Activated naive CD4-positive, alpha-beta T cell treated with anti-CD3 and anti-CD28 coated beads for 36 hours (primary cell): ENCODE data around the gene PLEKHA4. TPM values are rescaled to one million over a fixed set of nuclear protein-coding genes. Genes with fewer than 3 reads are reported as not detected.
"Not testable (repeated sequence)": the region's sequence is repeated elsewhere in the genome, so short reads cannot be mapped to it uniquely, and the experiment has no call there.

Experiments
- CTCF ChIA-PET: fragments of 350-600 bp; sonication (Branson Sonifier 250); formaldehyde crosslinking; loops from one replicate; lab custom pipeline; 2021; ENCODE audit warnings: antibody characterized with exemption; lab: Charles Lee
- DNase-seq: peaks from one replicate; pipeline ENCODE4 v3.0.0-alpha.2; 2020
- H3K27ac Mint-ChIP-seq: one replicate; pipeline ENCODE4 v1.8.0; 2021; ENCODE audit warnings: mild to moderate bottlenecking, mixed read lengths
- H3K27me3 Mint-ChIP-seq: one replicate; pipeline ENCODE4 v1.8.0; 2021; ENCODE audit warnings: low read depth, mixed read lengths
- H3K36me3 Mint-ChIP-seq: one replicate; pipeline ENCODE4 v1.8.0; 2021; ENCODE audit warnings: low read depth, mixed read lengths
- H3K4me1 Mint-ChIP-seq: one replicate; pipeline ENCODE4 v1.8.0; 2021; ENCODE audit warnings: low read depth, mixed read lengths
- H3K4me3 Mint-ChIP-seq: one replicate; pipeline ENCODE4 v1.8.0; 2021; ENCODE audit warnings: mild to moderate bottlenecking, moderate library complexity, mixed read lengths
- H3K9me3 Mint-ChIP-seq: one replicate; pipeline ENCODE4 v1.8.0; 2021; ENCODE audit warnings: mixed read lengths
- intact Hi-C: fragments of 100-400 bp; cut with micrococcal nuclease; formaldehyde crosslinking; loops from one replicate; pipeline ENCODE4 v1.15.1; 2023
- total RNA-seq, 2 experiments: library from RNA; stranded (reverse); gene quantifications; one replicate each; pipeline ENCODE4 v1.2.3, GENCODE V29; 2021

Gene PLEKHA4
- total RNA-seq, 2 experiments from 2014 or later = 8.3 to 8.8 TPM

DNA sequence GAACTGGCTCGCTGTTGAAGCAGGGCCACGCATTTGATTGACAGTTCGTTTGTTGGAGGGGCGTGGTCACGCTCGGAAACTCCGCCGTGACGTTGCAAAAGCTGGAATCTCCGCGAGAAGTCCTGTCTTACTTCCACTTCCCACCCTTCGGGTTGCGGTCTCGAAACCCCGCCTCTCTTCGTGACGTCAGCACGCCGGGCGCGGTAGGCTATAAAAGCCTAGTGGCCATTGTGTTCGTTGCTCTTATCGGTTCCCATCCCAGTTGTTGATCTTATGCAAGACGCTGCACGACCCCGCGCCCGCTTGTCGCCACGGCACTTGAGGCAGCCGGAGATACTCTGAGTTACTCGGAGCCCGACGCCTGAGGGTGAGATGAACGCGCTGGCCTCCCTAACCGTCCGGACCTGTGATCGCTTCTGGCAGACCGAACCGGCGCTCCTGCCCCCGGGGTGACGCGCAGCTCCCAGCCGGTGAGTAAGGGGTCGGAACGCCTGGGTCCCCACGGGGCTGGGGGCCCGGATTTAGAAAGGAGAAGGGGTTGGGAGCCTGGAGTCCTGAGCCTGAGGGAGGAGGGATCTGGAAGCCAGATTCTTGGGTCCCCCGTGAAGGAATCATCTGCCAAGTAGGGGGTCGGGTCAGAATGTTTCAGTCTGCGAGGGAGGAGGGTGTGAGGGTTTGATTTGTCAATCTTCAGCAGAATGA lies 3.9 kb upstream of the PLEKHA4 start, which contains the start of gene PPP1R15A:
Gene PPP1R15A, plus strand, starts transcription at position 240 of the 702 bp plus-strand sequence. CDS start 813 bp downstream, outside the sequence.
- DNase-seq = peak; percentile 99
- CTCF ChIA-PET = interaction anchor here (0.7 to 1.7 kb wide), 2 partner anchors 29 to 85 kb away, joined by 3 to 7 read pairs; no protein-coding TSS in a partner anchor
- Mint-ChIP-seq H3K9me3 (no peaks in the 10 kb centered on the region), H3K4me1 (peaks cover 34% of the 10 kb centered on the region), H3K27ac (peak within 1 kb of the TSS; percentile 99), H3K4me3 (peak within 1 kb of the TSS; percentile 99), H3K27me3 (no peaks in the 10 kb centered on the region), H3K36me3 (peaks cover 39% of the 10 kb centered on the region)
- intact Hi-C loops = loop anchor here (1.0 to 10.0 kb wide), 8 partner anchors 38 to 622 kb away; partner anchors contain the start of genes C19orf73, CARD8, DHDH and LIN7B

- H3K36me3 Mint-ChIP-seq = peaks cover 37% of the 10 kb centered on the region
- CTCF ChIA-PET = interaction anchor here (0.7 to 1.7 kb wide), 2 partner anchors 29 to 84 kb away, joined by 3 to 7 read pairs; no protein-coding TSS in a partner anchor
- peak overlapping the region; percentile 99 for H3K4me3 Mint-ChIP-seq
- peaks cover 29% of the 10 kb centered on the region for H3K4me1 Mint-ChIP-seq
- H3K9me3 Mint-ChIP-seq, DNase-seq, H3K27me3 Mint-ChIP-seq: not testable (repeated sequence)
- intact Hi-C loops = loop anchor here (1.0 to 10.0 kb wide), 8 partner anchors 37 to 623 kb away; partner anchors contain the start of genes C19orf73, CARD8, DHDH and LIN7B
- peak overlapping the region; percentile 99 for H3K27ac Mint-ChIP-seq
These were observed 3.2 kb upstream of the PLEKHA4 start for GRCh38 chr19:48871471-48872181.

- no peaks in the 10 kb centered on the region for H3K9me3 Mint-ChIP-seq
- no peak overlapping the region for H3K4me3 Mint-ChIP-seq
- intact Hi-C loops = loop anchor here (5.0 to 10.0 kb wide), 4 partner anchors 245 to 625 kb away; partner anchors contain the start of genes C19orf73, CARD8, LIN7B and PPFIA3
- CTCF ChIA-PET = no interaction called here
- no peak overlapping the region for H3K27ac Mint-ChIP-seq
- peaks cover 23% of the 10 kb centered on the region for H3K36me3 Mint-ChIP-seq
- peaks cover 22% of the 10 kb centered on the region for H3K4me1 Mint-ChIP-seq
- no peak for DNase-seq
- no peaks in the 10 kb centered on the region for H3K27me3 Mint-ChIP-seq
These were observed 1.6 kb upstream of the PLEKHA4 start for GRCh38 chr19:48870048-48870447.

DNA sequence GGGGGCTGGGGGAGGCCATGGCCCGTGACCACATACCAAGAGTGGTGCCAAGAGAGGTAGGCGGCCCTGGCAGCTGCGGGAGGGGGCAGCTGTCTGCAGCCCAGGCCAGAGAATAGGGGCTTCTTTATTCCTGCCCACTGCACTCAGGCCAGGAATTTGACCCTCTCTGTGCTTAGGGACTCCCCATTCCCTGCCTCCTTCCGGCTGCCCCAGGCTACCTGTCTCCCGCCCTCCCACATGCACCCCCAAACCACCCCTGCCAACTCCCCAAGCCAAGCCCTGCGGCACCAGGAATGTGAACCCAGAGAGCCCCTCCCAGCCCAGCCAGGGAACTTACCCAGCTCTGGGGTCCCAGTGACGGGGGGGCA lies 687 bp downstream of the PLEKHA4 start:
- no peak overlapping the region for H3K4me3 Mint-ChIP-seq
- H3K9me3 Mint-ChIP-seq = no peaks in the 10 kb centered on the region
- intact Hi-C loops = no loop called here
- CTCF ChIA-PET = interaction anchor here (1.0 to 2.1 kb wide), 2 partner anchors 26 to 103 kb away, joined by 4 to 6 read pairs; no protein-coding TSS in a partner anchor
- H3K27ac Mint-ChIP-seq = no peak overlapping the region
- no peak for DNase-seq
- peaks cover 7% of the 10 kb centered on the region for H3K4me1 Mint-ChIP-seq
- no peaks in the 10 kb centered on the region for H3K27me3 Mint-ChIP-seq
- H3K36me3 Mint-ChIP-seq = peaks cover under 1% of the 10 kb centered on the region

DNA sequence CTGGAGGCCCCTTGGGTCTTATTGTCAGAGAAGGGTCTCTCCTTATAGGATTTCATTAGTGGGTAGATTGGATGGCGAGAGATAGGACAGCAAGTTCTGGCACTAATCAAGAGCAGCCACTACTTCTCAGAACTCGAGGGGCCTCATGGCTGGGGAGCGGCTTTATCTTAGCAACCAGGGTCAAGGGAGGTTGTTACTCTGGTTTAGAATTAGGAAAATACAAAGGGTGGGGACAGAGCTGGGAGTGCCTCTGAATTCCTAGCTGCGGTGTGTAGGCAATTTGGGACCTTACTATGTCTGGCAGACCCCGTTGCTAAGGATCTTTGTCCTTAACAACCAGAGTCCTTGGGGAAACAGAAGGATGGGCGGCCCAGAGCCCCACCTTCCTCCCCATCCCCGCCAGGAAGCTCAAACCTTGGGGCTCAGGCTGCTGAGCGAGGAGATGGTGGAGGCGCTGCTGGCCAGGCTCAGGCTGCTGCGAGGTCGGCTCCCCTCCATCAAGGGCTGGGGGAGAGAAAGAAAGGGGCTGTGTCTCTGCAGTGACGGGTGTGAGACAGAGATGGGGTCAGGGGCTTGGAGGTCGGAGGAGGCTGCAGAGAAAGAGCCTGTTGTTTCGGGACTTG lies 1.2 kb downstream of the PLEKHA4 start:
- intact Hi-C loops = no loop called here
- CTCF ChIA-PET = interaction anchor here (1.0 to 2.1 kb wide), 2 partner anchors 25 to 103 kb away, joined by 4 to 6 read pairs; no protein-coding TSS in a partner anchor
- Mint-ChIP-seq H3K4me3 (no peak overlapping the region), H3K27ac (no peak overlapping the region), H3K9me3 (no peaks in the 10 kb centered on the region), H3K4me1 (peaks cover 7% of the 10 kb centered on the region), H3K27me3 (no peaks in the 10 kb centered on the region), H3K36me3 (no peaks in the 10 kb centered on the region)
- DNase-seq = no peak

- Mint-ChIP-seq H3K4me3 (no peak overlapping the region), H3K27ac (no peak overlapping the region), H3K36me3 (no peaks in the 10 kb centered on the region), H3K9me3 (no peaks in the 10 kb centered on the region), H3K27me3 (no peaks in the 10 kb centered on the region), H3K4me1 (peaks cover 5% of the 10 kb centered on the region)
- CTCF ChIA-PET = interaction anchor here (1.0 to 2.1 kb wide), 2 partner anchors 25 to 104 kb away, joined by 4 to 6 read pairs; no protein-coding TSS in a partner anchor
- no peak for DNase-seq
- intact Hi-C loops = no loop called here
These were observed 1.7 kb downstream of the PLEKHA4 start for GRCh38 chr19:48866692-48867091.

DNA sequence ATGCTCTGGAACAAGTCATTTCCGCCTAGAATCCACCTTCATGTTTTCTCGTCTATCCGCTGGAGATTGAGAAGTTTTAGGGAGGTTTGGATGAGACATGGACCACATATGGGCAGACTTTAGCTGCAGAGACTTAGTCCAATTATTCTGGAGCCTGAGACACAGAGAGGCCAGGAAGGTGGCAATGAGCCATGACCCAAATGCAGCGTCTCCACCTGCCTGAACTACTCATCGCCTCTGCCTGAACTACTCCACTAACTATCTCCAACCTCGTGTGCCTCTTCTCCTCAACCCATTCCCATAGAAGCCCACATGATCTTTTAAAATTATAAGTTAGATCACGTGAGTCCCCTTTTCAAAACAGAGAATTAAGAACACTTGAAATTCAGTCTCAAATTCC lies 5.6 kb downstream of the PLEKHA4 start:
- Mint-ChIP-seq H3K36me3 (no peaks in the 10 kb centered on the region), H3K4me1 (peaks cover 4% of the 10 kb centered on the region), H3K27ac (no peak overlapping the region), H3K9me3 (no peaks in the 10 kb centered on the region), H3K27me3 (no peaks in the 10 kb centered on the region), H3K4me3 (no peak overlapping the region)
- CTCF ChIA-PET = interaction anchor here (1.0 kb wide), 1 partner anchor 19 kb away, joined by 3 read pairs; no protein-coding TSS in a partner anchor
- no peak for DNase-seq
- intact Hi-C loops = no loop called here

DNA sequence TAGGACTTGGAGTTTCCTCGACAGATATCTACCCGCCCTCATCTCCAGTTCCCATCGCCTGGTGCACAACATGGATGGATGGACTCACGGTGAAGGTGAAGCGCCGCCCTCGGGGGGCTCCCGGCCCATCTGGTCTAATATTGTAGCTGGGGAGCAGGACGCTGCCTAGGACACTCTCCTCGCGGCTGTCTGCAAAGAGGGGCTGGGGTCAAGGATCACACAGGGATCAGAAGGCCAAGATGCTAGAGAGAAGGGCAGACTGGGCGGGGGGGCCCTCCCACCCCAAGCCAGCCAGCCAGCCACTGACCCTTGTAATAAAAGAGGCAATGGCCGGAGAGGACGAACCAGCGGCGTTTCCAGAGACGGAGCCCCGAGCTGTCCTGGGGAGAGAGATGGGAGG lies 7.1 kb downstream of the PLEKHA4 start:
- no peaks in the 10 kb centered on the region for H3K27me3 Mint-ChIP-seq
- peaks cover 4% of the 10 kb centered on the region for H3K4me1 Mint-ChIP-seq
- no peak for DNase-seq
- H3K4me3 Mint-ChIP-seq = no peak overlapping the region
- CTCF ChIA-PET = interaction anchor here (0.6 kb wide), 1 partner anchor 41 kb away, joined by 3 read pairs; no protein-coding TSS in a partner anchor
- intact Hi-C loops = no loop called here
- no peak overlapping the region for H3K27ac Mint-ChIP-seq
- no peaks in the 10 kb centered on the region for H3K9me3 Mint-ChIP-seq
- H3K36me3 Mint-ChIP-seq = no peaks in the 10 kb centered on the region

DNA sequence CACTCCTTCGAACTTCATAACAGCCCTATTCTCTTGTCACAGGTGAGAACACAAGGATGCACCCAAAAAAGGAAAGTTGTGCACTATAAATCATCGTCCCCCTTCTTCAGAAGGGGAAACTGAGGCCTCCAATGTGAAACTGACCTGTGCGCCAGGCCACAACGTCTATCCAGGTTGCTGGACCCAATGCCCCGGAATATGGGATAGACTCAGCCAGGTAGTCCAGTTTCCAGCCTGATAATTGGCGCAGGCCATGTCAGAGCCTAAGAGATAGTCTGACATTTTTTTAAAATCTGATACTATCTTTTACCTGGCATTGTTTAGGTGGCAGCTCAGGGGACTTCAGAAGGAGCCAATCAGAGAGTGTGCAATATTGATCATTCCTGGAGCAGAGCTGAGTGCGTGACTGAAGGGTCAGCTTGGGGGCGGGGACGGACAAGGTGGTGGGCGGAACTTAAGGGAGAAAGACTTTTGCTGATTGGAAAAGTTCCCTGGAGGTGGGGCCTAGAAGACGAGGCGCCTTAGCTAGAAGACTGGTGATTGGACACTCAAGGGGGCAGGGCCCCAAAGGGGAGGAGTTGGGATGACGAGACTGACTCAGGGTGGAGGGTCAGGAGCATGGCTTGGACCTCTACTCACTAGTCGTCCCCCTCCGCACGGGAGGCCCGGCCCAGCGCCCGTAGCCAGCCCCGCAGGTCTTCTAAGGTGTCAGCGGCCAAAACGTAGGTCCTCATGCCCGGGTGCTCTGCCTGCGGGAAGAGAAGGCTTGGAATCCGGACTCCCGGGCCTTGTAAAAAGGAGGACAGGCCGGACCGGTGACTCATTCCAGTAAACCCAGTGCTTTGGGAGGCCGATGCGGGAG lies 8.5 kb downstream of the PLEKHA4 start:
- H3K36me3 Mint-ChIP-seq = no peaks in the 10 kb centered on the region
- CTCF ChIA-PET = no interaction called here
- H3K4me1 Mint-ChIP-seq = peaks cover 4% of the 10 kb centered on the region
- DNase-seq = peak; percentile 45
- H3K4me3 Mint-ChIP-seq = peak overlapping the region; percentile 95
- no peaks in the 10 kb centered on the region for H3K27me3 Mint-ChIP-seq
- no peaks in the 10 kb centered on the region for H3K9me3 Mint-ChIP-seq
- H3K27ac Mint-ChIP-seq = no peak overlapping the region
- intact Hi-C loops = loop anchor here (1.0 to 5.0 kb wide), 3 partner anchors 15 to 107 kb away; partner anchors contain the start of genes FTL and NUCB1

GRCh38 chr19:48858984-48859710 lies 9.3 kb downstream of the PLEKHA4 start:
- Mint-ChIP-seq H3K9me3 (no peaks in the 10 kb centered on the region), H3K27ac (peak overlapping the region; percentile 85), H3K36me3 (no peaks in the 10 kb centered on the region), H3K4me3 (peak overlapping the region; percentile 95), H3K4me1 (peaks cover 4% of the 10 kb centered on the region), H3K27me3 (no peaks in the 10 kb centered on the region)
- CTCF ChIA-PET = interaction anchor here (0.8 kb wide), 1 partner anchor 17 kb away, joined by 4 read pairs; no protein-coding TSS in a partner anchor
- intact Hi-C loops = loop anchor here (1.0 to 5.0 kb wide), 3 partner anchors 16 to 108 kb away; partner anchors contain the start of genes FTL and NUCB1
- peak; percentile 93 for DNase-seq
